Measurements from ENCODE around the gene COA1. TPM values are rescaled to one million over a fixed set of nuclear protein-coding genes. Genes with fewer than 3 reads are reported as not detected.

COA1 gene
- total and polyA plus RNA-seq, 2 donors (not counting 3 experiments of a cell fraction or from before 2014, with no cell fraction given): 38.1 to 55.1 TPM

GRCh38 chr7:43764039-43764761, 34.9 kb upstream of the COA1 start:
- CTCF ChIA-PET: interaction anchor here (1.0 kb wide), 1 partner anchor 16 kb away, joined by 3 read pairs; no protein-coding TSS in a partner anchor
- DNase-seq (ENCODE audit: low read depth, low spot score) (no peak), FAIRE-seq (no peak)
- intact Hi-C loops (cut with micrococcal nuclease): no loop called here
- Histone ChIP-seq H4K20me1 (replicated peaks; ENCODE audit: control insufficient read depth, extremely low read depth, insufficient read depth, low read length) (no peaks in the 10 kb centered on the region), H3K27me3 (ENCODE audit: control insufficient read depth in 2 of 2, insufficient read depth in 2 of 2, low read length in 2 of 2) (no peaks in the 10 kb centered on the region), H3K4me3 (replicated peaks in 1 of 3; ENCODE audit: insufficient read depth in 1 of 3, low read depth in 1 of 3, low read length in 3 of 3) (no peak overlapping the region), H3K4me1 (ENCODE audit: control insufficient read depth, extremely low read depth, insufficient read depth, low read length) (no peaks in the 10 kb centered on the region), H2AFZ (ENCODE audit: low read depth, low read length) (no peak overlapping the region), H3K4me2 (ENCODE audit: insufficient read depth, low read length) (no peak overlapping the region), H3K36me3 (ENCODE audit: control insufficient read depth in 2 of 2, extremely low read depth in 1 of 2, insufficient read depth in 2 of 2, low read length in 2 of 2) (no peaks in the 10 kb centered on the region), H3K79me2 (ENCODE audit: control insufficient read depth, insufficient read depth, low read length) (no peaks in the 10 kb centered on the region), H3K9ac (replicated peaks; ENCODE audit: extremely low read depth, insufficient read depth, low read length) (no peak overlapping the region), H3K9me3 (replicated peaks; ENCODE audit: control insufficient read depth, insufficient read depth, low read length) (no peaks in the 10 kb centered on the region), H3K27ac (ENCODE audit: insufficient read depth, low read depth, low read length) (no peak overlapping the region), H3K9me1 (replicated peaks; ENCODE audit: control insufficient read depth, extremely low read depth, insufficient read depth, low read length) (no peaks in the 10 kb centered on the region)
- TF ChIP-seq JUN (IDR thresholded peaks at IDR 0.05; ENCODE audit: borderline replicate concordance, insufficient read depth, insufficient read length, low read depth) (no peak), MYC (IDR thresholded peaks at IDR 0.05; ENCODE audit: low read depth, low read length) (no peak), POLR2A (IDR thresholded peaks at IDR 0.05; ENCODE audit: low read depth, low read length) (no peak), GATA2 (IDR thresholded peaks at IDR 0.05; ENCODE audit: insufficient read depth, insufficient read length, low read depth, low read length) (no peak), EZH2 (IDR thresholded peaks at IDR 0.05; ENCODE audit: borderline replicate concordance, low read depth, low read length, severe bottlenecking) (no peak), POLR2AphosphoS5 (IDR thresholded peaks at IDR 0.05; ENCODE audit: insufficient read depth, low read depth, low read length) (no peak), FOS (IDR thresholded peaks at IDR 0.05; ENCODE audit: borderline replicate concordance, insufficient read depth, low read length) (no peak)
- TF ChIP-seq, protein P1, sequence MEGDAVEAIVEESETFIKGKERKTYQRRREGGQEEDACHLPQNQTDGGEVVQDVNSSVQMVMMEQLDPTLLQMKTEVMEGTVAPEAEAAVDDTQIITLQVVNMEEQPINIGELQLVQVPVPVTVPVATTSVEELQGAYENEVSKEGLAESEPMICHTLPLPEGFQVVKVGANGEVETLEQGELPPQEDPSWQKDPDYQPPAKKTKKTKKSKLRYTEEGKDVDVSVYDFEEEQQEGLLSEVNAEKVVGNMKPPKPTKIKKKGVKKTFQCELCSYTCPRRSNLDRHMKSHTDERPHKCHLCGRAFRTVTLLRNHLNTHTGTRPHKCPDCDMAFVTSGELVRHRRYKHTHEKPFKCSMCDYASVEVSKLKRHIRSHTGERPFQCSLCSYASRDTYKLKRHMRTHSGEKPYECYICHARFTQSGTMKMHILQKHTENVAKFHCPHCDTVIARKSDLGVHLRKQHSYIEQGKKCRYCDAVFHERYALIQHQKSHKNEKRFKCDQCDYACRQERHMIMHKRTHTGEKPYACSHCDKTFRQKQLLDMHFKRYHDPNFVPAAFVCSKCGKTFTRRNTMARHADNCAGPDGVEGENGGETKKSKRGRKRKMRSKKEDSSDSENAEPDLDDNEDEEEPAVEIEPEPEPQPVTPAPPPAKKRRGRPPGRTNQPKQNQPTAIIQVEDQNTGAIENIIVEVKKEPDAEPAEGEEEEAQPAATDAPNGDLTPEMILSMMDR (IDR thresholded peaks at IDR 0.05; ENCODE audit: extremely low read depth in 1 of 2, insufficient read depth in 1 of 2, low read depth in 1 of 2, low read length in 2 of 2): no peak
- TF ChIP-seq, protein P2, sequence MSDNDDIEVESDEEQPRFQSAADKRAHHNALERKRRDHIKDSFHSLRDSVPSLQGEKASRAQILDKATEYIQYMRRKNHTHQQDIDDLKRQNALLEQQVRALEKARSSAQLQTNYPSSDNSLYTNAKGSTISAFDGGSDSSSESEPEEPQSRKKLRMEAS (IDR thresholded peaks at IDR 0.05; ENCODE audit: insufficient read depth, insufficient read length): no peak
- dilution Hi-C loops (cut with MboI; ENCODE audit: extremely low pct_ligation_motif_present, low sequenced_read_pairs): no loop called here
- BruUV-seq (replicated peaks): no TSS peak
- POLR2A ChIA-PET: no interaction called here
